Activated naive CD4-positive, alpha-beta T cell treated with Interleukin-2 at 50 U/mL for 16 hours (primary cell): ENCODE measurements around the gene CAMTA1.

Source experiments
- DNase-seq: peaks from one replicate; pipeline ENCODE4 v3.0.0-alpha.2; 2020

The CAMTA1 gene

DNA sequence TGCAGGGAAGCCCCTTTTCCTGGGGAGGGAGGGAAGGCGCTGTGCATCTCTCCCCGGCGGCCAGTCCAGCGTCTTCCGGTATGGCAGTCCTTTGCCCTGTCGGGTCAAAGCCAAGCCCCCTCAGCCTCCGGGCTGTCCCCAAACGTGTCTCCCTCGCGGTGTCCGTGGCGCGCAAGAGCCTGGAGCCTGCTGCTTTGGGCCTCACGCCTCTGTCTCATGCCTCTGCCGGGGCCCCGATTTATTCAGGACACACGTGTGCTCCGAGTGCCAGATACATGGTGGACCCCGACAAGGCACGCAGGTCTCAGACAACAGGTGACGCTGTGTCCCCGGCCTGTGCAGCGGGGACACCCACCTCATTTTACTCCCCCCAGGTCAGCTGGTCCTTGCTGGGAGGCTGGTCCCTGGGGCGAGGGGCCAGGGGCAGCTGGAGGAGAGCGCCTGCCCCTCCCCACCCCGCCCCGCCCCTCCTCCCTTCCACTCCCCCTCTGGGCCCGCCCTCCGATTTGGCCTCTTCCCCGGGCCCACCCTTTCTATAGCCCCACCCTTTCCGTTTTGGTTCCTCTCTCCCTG, 176.7 kb downstream of the CAMTA1 start:
- no peak for DNase-seq

DNA sequence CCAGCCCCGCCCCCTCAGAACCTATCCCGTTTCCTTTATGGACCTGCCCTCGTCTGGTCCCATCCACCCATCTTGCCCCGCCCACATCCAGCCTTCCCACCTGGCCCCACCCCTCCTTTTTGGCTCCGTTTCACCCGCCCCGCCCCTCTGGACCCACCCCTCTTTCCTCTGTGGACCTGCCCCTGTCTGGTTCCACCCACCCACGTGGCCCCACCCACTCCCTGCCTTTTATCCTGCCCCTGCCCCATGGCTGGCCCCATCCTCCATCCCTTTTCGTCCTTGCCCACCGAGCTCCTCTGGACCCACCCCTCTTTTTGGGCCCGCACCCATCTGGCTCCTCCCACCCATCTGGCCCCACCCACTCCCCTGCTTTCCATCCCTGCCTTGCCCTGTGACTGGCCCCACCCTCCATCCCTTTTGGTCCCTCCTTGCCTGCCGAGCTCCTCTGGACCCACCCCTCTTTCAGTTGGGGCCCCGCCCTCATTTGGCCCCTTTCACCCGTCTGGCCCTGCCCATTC, 177.3 kb downstream of the CAMTA1 start:
- DNase-seq = peak; percentile 16

- peak; percentile 47 for DNase-seq
These were observed 178.0 kb downstream of the CAMTA1 start for GRCh38 chr1:6962996-6963911.

DNA sequence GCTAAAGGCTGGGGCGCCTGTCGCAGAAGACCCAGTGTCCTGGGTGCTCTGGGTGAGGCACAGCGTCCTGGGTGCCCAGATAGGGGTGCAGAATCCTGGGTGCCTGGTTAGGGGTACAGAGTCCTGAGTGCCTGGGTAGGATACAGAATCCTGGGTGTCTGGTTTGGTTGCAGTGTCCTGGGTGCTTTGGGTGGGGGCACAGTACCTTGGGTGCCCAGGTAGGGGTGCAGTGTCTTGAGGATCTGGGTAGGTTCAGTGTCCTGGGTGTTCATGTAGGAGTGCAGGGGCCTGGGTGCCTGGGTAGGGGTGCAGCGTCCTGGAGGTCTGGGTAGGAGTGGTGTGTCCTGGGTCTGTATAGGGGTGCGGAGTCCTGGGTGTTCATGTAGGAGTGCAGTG, 178.7 kb downstream of the CAMTA1 start:
- DNase-seq = no peak

- DNase-seq = no peak
These were observed 180.1 kb downstream of the CAMTA1 start for GRCh38 chr1:6965083-6965934.

DNA sequence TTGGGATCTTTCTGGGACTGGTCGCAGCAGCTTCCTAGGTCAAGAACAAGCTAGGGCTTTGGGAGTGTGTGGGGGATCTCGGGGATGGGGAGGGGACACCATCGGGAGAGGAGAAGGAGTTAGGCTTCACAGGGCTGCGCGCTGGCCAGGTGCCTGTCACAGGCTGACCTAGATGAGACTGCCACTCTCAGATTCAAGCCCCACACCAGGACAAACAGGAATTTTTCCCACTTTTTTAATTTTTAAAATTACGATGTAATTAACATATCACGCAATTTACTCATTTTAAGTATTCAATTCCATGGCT, 180.6 kb downstream of the CAMTA1 start:
- DNase-seq = no peak

DNA sequence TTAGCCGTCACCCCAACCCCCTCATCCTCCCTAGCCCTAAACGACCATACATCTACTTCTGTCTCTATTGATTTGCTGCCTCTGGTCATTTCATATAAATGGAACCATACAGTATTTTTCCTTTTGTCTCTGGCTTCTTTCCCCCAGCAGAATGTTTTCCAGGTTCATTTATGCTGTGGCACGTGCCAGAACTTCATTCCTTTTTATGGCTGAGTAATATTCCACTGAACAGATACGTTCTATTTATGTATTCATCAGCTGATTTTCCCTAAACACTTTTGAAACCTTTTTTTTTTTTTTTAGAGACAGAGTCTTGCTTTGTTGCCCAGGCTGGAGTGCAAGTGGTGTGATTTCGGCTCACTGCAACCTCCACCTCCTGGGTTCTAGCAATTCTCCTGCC, 181.1 kb downstream of the CAMTA1 start:
- DNase-seq = no peak

DNA sequence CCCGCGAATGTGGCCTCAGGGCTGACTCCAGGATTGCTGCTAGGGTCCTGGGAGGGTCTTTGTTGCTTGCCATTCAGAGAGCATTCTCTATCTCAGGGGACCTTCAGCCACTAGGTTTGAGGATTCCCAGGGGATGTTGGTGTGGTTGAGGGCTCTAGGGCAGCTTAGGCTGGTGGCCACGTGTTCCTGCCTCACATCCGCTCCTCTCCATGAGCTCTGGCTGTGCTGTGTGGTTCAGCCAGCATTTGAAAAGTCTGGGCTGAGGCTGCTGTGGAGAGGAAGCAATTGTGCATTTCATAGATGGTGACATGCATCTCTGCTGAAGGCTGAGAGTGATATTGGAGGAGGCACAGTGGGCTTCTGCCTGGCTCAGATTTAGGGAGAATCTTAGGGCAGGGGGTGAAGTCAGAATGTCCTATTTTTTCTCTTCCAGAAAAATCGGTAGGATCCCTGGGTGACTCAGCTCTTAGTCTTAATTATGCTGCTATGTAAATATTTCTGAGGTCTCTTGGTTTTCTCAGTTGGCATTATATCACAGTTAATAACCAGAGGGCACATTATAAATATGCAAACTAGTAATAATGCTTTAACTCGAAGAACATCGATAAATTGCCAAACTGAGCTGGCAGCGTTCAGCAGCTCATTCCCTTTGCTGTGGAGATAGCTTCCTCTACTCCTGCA, 182.3 kb downstream of the CAMTA1 start:
- DNase-seq = no peak

DNA sequence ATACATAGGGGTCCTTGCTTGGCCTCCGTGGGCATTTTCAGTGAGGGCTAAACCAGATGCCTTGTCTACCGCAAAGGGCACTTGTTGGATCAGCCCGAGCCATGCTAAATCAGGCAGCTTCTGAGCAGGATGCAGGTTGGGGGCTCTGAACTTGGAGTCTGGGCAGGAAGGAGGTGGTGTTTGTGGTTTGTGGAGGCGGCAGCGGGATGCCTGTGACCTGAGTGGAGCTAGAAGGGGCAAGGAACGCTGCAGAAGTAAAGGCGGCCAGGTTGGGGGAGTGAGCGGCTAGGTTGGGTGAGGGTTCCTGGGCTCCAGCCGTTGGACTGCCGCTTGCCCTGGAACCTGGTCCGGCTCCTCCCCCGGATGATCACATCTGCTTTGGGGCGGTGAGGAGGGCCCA, 183.9 kb downstream of the CAMTA1 start:
- no peak for DNase-seq

GRCh38 chr1:6969762-6970161, 184.5 kb downstream of the CAMTA1 start:
- DNase-seq = no peak

- no peak for DNase-seq
These were observed 185.0 kb downstream of the CAMTA1 start for GRCh38 chr1:6970221-6970620.

DNA sequence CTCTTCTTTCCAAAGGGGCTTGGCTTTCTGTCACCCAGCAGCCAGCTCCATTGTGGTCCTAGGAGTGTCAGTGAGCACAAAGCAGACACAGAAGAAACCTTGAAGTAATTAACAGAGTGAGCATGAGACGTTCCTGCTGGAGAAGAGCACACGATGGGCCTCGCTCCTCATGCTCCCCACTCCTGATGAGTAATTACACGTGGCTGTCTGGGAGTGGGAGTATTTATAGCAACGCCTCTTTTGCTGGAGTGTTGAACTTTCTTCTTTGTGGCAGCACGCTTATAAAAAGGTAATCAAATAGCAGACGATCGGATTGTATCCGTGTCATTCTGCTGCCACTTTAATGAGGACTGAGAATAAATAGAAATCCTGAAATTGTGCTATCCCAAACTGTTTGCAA, 185.8 kb downstream of the CAMTA1 start:
- no peak for DNase-seq

DNA sequence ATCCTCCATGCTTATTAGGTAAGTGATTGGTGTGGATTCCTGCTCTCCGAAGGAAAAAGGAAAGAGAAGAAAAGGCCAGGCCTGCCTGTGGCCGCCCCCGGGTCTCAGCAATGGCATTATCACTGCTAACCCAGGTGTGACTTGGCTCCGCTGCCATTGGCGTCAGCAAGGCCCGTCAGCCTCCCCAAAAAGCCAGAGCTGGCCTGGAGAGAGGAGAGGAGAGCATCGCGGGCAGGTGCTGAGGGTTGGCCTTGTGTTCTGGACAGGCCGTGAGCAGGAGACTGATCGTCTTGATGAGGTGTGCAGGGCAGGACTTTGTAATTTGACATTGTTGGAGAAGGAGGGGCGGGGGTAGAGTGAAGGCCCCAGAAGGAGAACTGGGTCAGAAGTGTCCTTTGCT, 186.4 kb downstream of the CAMTA1 start:
- DNase-seq = no peak

DNA sequence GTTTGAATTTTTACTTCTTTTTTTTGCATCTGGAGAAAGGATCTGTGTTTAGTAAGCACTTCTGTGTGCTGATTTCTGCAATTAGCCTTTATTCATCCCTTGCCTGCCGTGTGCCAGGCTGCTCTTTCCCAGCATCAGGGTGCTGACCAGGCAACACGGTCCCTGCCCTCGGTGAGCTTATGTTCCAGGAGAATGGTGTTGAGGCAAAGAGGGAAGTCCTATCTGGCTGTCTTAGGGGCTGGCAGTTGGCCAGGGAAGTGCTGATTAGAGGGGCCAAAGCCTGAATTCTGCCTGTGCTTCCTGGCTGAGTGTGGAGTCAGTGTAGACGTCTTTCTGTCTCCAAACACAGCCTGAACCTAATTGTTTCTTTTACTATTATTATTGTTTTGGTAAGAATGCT, 187.1 kb downstream of the CAMTA1 start:
- no peak for DNase-seq

GRCh38 chr1:6975331-6976043, 190.2 kb downstream of the CAMTA1 start:
- DNase-seq = no peak

DNA sequence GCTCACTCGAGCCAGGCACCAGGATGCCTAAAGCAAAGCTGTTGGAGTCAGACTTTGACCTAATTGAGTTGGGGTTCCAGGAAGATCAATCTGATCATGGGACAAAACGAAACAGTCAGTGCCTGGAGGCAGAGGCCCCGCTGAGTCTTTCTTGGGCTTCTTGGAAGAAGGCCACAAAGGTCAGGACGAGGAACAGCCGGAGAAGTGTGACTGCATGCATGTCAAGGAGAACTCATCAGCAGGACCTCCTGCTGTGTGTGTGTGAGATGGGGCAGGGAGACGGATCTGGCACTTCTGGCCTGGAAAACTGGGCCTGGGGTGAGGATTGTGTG, 190.8 kb downstream of the CAMTA1 start:
- no peak for DNase-seq

DNA sequence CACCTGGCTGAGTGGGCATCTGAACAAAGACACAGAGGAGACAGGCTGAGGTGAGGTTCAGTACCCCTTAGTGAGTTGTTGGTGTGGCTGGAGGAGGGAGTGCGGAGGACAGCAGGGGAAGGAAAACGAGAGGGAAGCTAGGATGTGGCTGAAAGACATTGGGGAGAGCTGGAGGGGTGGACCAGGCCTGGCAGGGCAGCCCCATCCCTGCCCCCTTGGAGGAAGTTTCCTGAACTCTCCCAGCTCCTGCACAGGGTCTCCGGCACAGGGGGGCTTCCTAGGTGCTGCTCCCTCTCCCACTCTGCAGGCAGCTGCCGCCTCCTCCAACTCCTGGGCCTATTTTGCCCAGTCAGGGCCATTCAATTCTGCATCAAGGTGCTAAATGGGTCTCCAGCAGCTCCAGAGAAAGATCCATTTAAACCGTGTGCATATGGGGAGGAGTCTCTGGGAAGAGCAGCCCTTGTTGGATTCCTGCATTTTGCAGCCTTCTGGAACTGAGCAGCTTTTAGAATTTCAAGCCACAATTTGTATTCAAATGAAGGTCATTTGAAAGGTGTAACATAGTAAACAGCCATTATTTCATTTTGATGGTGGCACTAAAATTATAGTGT, 193.9 kb downstream of the CAMTA1 start:
- no peak for DNase-seq

DNA sequence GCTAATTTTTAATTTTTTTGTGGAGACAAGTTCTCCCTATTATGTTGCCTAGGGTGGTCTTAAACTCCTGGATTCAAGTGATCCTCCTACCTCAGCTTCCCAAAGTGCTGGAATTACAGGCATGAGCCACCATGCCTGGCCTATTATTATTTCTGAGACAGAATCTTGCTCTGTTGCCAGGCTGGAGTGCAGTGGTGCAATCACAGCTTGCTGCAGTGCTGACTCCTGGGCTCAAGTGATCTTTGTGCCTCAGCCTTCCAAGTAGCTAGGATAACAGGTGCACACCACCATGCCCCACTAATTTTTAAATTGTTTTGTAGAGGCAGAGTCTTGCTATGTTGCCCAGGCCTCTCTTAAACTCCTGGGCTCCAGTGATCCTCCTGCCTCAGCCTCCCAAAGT, 196.3 kb downstream of the CAMTA1 start:
- no peak for DNase-seq

DNA sequence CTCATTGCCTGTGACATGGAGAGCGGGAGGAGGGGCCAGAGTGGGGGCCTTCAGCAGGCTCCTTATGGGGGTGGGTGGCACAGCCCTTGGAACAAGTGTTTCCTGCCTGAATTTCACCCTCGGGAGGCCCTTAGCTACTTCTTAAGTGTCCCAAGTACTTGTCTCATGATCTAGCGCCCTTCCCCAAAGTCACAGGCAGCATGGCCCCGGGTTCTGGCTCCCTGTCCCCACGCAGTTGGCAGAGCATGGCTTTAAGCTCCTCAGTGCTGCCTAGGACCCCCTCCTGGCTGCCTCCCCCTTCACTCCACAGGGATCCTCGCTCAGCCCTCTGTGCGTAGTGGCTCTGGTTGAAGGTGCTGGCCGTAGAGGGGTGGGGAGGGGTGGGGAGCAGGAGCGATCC, 197.2 kb downstream of the CAMTA1 start:
- DNase-seq = no peak

DNA sequence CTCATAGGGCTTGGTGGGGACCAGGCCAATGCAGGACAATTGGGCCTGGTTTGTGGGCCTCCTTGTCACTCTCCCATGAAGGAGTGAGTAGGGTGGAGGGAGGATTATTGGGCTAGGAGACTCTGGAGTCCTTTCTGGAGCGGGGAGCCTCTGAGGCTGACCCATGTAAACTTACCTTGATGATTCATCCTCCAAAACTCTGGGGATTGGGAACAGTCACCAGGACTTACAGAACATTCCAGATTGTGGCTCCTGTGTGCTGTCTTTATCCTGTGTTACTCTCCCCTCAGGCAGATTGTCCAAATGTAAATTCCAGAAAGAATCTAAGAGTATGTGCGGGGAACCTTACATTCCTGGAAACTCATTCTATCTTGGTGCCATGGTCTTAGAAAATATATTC, 197.6 kb downstream of the CAMTA1 start:
- no peak for DNase-seq

- no peak for DNase-seq
These were observed 199.3 kb downstream of the CAMTA1 start for GRCh38 chr1:6984536-6984935.

- DNase-seq = no peak
These were observed 199.7 kb downstream of the CAMTA1 start for GRCh38 chr1:6984986-6985385.
